Hair follicle dermal papilla cell (primary cell): ENCODE results near the gene CNNM4. TPM values are rescaled to one million over a fixed set of nuclear protein-coding genes. Genes with fewer than 3 reads are reported as not detected.

Experiments used
- small RNA-seq: library from RNA; depleted of rRNA; stranded (forward); fragments of <200 nt; gene quantifications from one replicate; pipeline ENCODE3, GENCODE V24; 2012
- total RNA-seq: library from RNA; depleted of rRNA; stranded (reverse); fragments of >200 nt; gene quantifications from 2 replicates; pipeline ENCODE4 v1.2.3, GENCODE V29; 2012

The CNNM4 gene
- total RNA-seq = 4.7 and 5.5 TPM in 2 replicates

GRCh38 chr2:96760036-96760985, at the start of gene CNNM4:
TSS of gene CNNM4 (plus strand) at chr2:96760902. CDS start at chr2:96761000, 98 bp downstream.

GRCh38 chr2:96739633-96740428, 20.9 kb upstream of the CNNM4 start, which contains the start of gene LMAN2L:
TSS of gene LMAN2L (minus strand) at chr2:96740064. CDS start at chr2:96740040, 24 bp downstream.

GRCh38 chr2:96816127-96816835, 55.6 kb downstream of the CNNM4 start, which contains the start of gene CNNM3:
TSS of gene CNNM3 (plus strand) at chr2:96816268. CDS start at chr2:96816278, 10 bp downstream.

GRCh38 chr2:96843538-96844268, 83.0 kb downstream of the CNNM4 start, which contains the start of gene ANKRD23:
TSS of gene ANKRD23 (minus strand) at chr2:96844021. CDS start at chr2:96843992, 29 bp downstream.

GRCh38 chr2:96857667-96858372, 97.1 kb downstream of the CNNM4 start, which contains the start of gene ANKRD39:
TSS of gene ANKRD39 (minus strand) at chr2:96858016. CDS start at chr2:96857987, 29 bp downstream.

Small RNA genes lying within 50 kb of the gene (small RNA-seq; reads per million reads assigned to genes)
- gene MIR3127 = not detected

Other genes starting within 250 kb of the CNNM4 start
- gene ARID5A, start 224.2 kb upstream of the CNNM4 start, total RNA-seq = 20.3 and 21.6 TPM in 2 replicates
- 43.6 and 45.1 TPM in 2 replicates for gene KANSL3, start 122.6 kb upstream of the CNNM4 start, total RNA-seq
- gene FER1L5, start 118.1 kb upstream of the CNNM4 start, total RNA-seq = 0.36 and 0.65 TPM in 2 replicates
- gene LMAN2L, start 20.8 kb upstream of the CNNM4 start, total RNA-seq = 15.4 and 19.5 TPM in 2 replicates
- gene CNNM3, start 55.4 kb downstream of the CNNM4 start, total RNA-seq = 4.6 and 5.5 TPM in 2 replicates
- 1.8 and 2.9 TPM in 2 replicates for gene ANKRD23, start 83.1 kb downstream of the CNNM4 start, total RNA-seq
- gene ANKRD39, start 97.1 kb downstream of the CNNM4 start, total RNA-seq = 4.5 and 6.9 TPM in 2 replicates
- 26.7 and 36.0 TPM in 2 replicates for gene SEMA4C, start 109.2 kb downstream of the CNNM4 start, total RNA-seq
- gene FAM178B, start 225.7 kb downstream of the CNNM4 start, total RNA-seq = not detected in 2 replicates